22Rv1 (cell line): Measurements from ENCODE around the gene SCD.

Experiments used
- CTCF ChIP-seq: fragments of 450-650 bp; IDR thresholded peaks from 2 replicates; pipeline ENCODE4 v1.5.1; 2017; ENCODE audit warnings: mild to moderate bottlenecking
- ZFX ChIP-seq: fragments of 450-650 bp; IDR thresholded peaks from 2 replicates; pipeline ENCODE4 v1.6.1; 2017; ENCODE audit warnings: antibody characterized with exemption, borderline replicate concordance

- TF ChIP-seq CTCF = no peak
- no peak for TF ChIP-seq ZFX
These were observed 6.9 kb downstream of the SCD start for GRCh38 chr10:100353770-100354485.
